Left ventricle myocardium inferior (tissue), 1 donor: ENCODE results near the gene CNOT8. TPM values are rescaled to one million over a fixed set of nuclear protein-coding genes. Genes with fewer than 3 reads are reported as not detected.
A peak's percentile ranks its signal among the peaks of the same experiment; 100 is the strongest.
"Not testable (repeated sequence)": the region's sequence is repeated elsewhere in the genome, so short reads cannot be mapped to it uniquely, and the experiment has no call there.

Source experiments
- DNase-seq: peaks from one replicate; pipeline ENCODE4 v3.0.0-alpha.2; 2020
- H3K27ac ChIP-seq: fragments of 200-600 bp; replicated peaks from 2 replicates; pipeline ENCODE4 v1.8.0; 2021
- H3K27me3 ChIP-seq: fragments of 200-600 bp; 2 replicates; pipeline ENCODE4 v1.8.0; 2021; ENCODE audit warnings: low read depth
- H3K36me3 ChIP-seq: fragments of 200-600 bp; 2 replicates; pipeline ENCODE4 v1.8.0; 2021
- H3K4me1 ChIP-seq: fragments of 200-600 bp; 2 replicates; pipeline ENCODE4 v1.8.0; 2021
- H3K4me3 ChIP-seq: fragments of 200-600 bp; 2 replicates; pipeline ENCODE4 v1.8.0; 2021; ENCODE audit warnings: mild to moderate bottlenecking, moderate library complexity
- H3K9me3 ChIP-seq: fragments of 200-600 bp; replicated peaks from 2 replicates; pipeline ENCODE4 v1.8.0; 2021
- intact Hi-C: fragments of 100-400 bp; cut with micrococcal nuclease; formaldehyde crosslinking; loops from one replicate; pipeline ENCODE4 v1.11.0; 2022
- total RNA-seq: library from RNA; stranded (reverse); fragmentation: NEBNext Ultra II Directional; extraction: Animal tissue kit (Norgen Biotek cat#: 25700); gene quantifications from one replicate; pipeline ENCODE4 v1.2.1, GENCODE V29; 2021
- TF ChIP-seq, protein P1 (sequence below): fragments of 200-600 bp; IDR thresholded peaks from 2 replicates; pipeline ENCODE4 v1.8.0; 2021; ENCODE audit warnings: antibody characterized with exemption, mild to moderate bottlenecking, borderline replicate concordance
- donor health status: DM: no; HTN: yes; CAD: no; lungs with severe emphysema.

Gene CNOT8
- total RNA-seq, 1 donor from 2014 or later: 23.3 TPM

DNA sequence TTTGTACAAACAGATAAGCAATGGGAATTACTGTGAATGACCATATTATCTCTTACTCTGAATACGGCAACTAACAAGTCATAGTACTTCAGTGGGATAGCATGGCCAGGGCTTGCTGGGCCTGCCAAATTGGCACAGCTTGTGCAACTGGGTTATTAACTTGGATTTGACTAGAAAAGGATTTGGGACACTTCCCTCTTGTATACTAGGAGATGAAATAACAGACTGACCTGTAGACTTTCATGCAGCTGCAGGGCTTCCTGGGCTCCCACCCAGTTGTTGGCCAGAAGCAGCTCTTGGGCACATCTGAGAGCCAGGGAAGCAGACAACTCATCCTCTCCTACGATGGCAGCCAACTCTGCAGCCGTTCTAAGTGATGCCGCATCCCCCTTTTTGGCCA, 39.8 kb downstream of the CNOT8 start:
- Histone ChIP-seq H3K9me3 (no peaks in the 10 kb centered on the region), H3K27me3 (no peaks in the 10 kb centered on the region), H3K36me3 (peaks cover 96% of the 10 kb centered on the region), H3K4me1 (peaks cover 7% of the 10 kb centered on the region), H3K27ac (no peak overlapping the region), H3K4me3 (no peak overlapping the region)
- intact Hi-C loops: no loop called here
- TF ChIP-seq, protein P1, sequence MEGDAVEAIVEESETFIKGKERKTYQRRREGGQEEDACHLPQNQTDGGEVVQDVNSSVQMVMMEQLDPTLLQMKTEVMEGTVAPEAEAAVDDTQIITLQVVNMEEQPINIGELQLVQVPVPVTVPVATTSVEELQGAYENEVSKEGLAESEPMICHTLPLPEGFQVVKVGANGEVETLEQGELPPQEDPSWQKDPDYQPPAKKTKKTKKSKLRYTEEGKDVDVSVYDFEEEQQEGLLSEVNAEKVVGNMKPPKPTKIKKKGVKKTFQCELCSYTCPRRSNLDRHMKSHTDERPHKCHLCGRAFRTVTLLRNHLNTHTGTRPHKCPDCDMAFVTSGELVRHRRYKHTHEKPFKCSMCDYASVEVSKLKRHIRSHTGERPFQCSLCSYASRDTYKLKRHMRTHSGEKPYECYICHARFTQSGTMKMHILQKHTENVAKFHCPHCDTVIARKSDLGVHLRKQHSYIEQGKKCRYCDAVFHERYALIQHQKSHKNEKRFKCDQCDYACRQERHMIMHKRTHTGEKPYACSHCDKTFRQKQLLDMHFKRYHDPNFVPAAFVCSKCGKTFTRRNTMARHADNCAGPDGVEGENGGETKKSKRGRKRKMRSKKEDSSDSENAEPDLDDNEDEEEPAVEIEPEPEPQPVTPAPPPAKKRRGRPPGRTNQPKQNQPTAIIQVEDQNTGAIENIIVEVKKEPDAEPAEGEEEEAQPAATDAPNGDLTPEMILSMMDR: no peak
- no peak for DNase-seq

DNA sequence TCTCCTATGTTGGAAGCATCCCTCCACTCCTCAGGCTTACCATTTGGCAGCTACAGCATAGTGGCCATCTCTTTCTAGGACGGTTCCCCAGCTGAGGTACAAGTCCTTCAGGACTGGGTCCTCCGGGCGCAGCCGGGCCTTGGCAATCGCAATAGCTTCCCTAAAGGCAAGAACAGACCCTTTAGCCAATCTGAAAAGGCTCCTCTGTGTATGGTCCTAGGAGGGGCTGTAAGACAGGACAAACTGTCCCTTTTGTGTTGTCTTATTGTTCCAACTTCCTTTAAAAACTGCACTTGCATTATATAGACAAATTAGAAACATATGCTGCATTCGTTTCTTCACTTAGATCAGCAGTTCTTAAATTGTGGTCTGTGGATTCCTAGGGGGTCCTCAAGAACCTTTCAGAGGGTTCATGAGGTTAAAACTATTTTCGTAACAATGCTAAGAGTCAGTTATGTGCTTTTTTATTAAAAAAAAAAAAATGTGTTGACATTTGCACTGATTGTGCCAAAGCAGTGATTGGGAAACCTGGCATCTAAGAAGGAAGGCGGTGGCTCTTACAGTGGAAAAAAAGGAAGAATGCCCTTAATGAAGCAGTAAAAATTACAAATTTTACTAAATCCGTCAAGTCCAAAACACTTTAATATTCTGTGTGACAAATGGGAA, 40.9 kb downstream of the CNOT8 start:
- Histone ChIP-seq H3K27ac (peak overlapping the region; percentile 51), H3K9me3 (no peaks in the 10 kb centered on the region), H3K4me3 (no peak overlapping the region), H3K4me1 (peaks cover 7% of the 10 kb centered on the region), H3K27me3 (no peaks in the 10 kb centered on the region), H3K36me3 (peaks cover 96% of the 10 kb centered on the region)
- TF ChIP-seq, protein P1: no peak
- intact Hi-C loops: no loop called here
- no peak for DNase-seq

DNA sequence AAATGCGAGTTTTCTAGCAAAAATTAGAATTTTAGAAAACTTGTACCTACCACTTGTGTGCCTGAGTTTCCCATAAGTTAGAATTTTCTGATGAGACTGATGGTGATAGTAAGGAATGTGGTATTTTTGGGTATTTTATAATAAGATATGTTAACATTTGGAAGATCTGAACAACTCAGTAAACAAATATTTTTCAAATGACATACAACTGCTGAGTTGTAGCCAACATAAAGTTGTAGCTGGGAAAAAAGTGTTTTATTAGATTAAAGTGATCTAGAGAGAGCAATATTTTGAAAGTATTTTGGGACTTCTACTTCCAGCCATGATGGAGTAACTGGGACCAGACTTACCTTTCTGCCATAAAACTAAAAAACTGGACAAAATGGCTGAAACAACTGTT, 41.6 kb downstream of the CNOT8 start:
- TF ChIP-seq, protein P1: no peak
- Histone ChIP-seq H3K27me3 (no peaks in the 10 kb centered on the region), H3K4me3 (no peak overlapping the region), H3K4me1 (peaks cover 7% of the 10 kb centered on the region), H3K27ac (peak overlapping the region; percentile 51), H3K36me3 (peaks cover 96% of the 10 kb centered on the region), H3K9me3 (no peaks in the 10 kb centered on the region)
- intact Hi-C loops: no loop called here
- DNase-seq: no peak

- H3K27me3 ChIP-seq: no peaks in the 10 kb centered on the region
- TF ChIP-seq, protein P1: no peak
- H3K27ac ChIP-seq: no peak overlapping the region
- H3K9me3 ChIP-seq: no peaks in the 10 kb centered on the region
- peaks cover 7% of the 10 kb centered on the region for H3K4me1 ChIP-seq
- H3K4me3 ChIP-seq: no peak overlapping the region
- intact Hi-C loops: no loop called here
- peaks cover 96% of the 10 kb centered on the region for H3K36me3 ChIP-seq
- DNase-seq: no peak
Observed at GRCh38 chr5:154901276-154901675, 42.8 kb downstream of the CNOT8 start.

DNA sequence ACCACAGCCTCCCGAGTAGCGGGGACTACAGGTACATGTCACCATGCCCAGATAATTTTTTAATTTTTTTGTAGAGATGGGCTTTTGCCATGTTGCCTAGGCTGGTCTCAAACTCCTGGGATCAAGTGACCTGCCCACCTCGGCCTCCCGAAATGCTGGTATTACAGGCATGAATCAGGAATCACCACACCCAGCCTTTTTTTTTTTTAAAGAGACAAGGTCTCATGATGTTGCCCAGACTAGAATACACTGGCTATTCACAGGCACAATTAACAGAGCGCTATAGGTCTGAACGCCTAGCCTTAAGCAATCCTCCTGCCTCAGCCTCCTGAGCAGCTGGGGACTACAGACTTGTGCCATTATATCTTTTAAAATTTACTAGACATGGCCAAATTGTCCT, 43.5 kb downstream of the CNOT8 start:
- no peak for DNase-seq
- H3K27me3 ChIP-seq: no peaks in the 10 kb centered on the region
- intact Hi-C loops: no loop called here
- H3K36me3 ChIP-seq: peaks cover 96% of the 10 kb centered on the region
- TF ChIP-seq, protein P1: no peak
- no peaks in the 10 kb centered on the region for H3K9me3 ChIP-seq
- no peak overlapping the region for H3K4me3 ChIP-seq
- H3K4me1 ChIP-seq: peaks cover 7% of the 10 kb centered on the region
- H3K27ac ChIP-seq: no peak overlapping the region

DNA sequence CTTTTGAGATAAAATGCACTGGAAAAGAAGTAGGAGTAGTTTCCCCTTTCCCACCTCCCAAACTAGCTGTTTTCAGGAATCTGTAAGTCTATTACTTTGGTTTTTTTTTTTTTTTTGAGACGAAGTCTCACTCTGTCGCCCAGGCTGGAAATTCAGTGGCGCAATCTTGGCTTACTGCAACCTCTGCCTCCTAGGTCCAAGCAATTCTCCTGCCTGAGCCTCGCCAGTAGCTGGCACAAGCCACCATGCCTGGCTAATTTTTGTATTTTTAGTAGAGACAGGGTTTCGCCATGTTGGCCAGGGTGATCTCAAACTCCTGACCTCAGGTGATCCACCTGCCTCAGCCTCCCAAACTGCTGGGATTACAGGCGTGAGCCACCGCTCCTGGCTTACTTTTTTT, 47.2 kb downstream of the CNOT8 start:
- peaks cover 99% of the 10 kb centered on the region for H3K36me3 ChIP-seq
- H3K27me3 ChIP-seq, DNase-seq, intact Hi-C loops, H3K9me3 ChIP-seq, H3K27ac ChIP-seq, H3K4me1 ChIP-seq, H3K4me3 ChIP-seq: not testable (repeated sequence)
